Measurements from ENCODE around the gene LASP1. TPM values are rescaled to one million over a fixed set of nuclear protein-coding genes. Genes with fewer than 3 reads are reported as not detected.
A peak's percentile ranks its signal among the peaks of the same experiment; 100 is the strongest.

The LASP1 gene
- total RNA-seq, 1 experiment from 2014 or later, result 78.3 TPM

- DNase-seq (ENCODE audit: low spot score), result peak; percentile 28
- Histone ChIP-seq H3K27me3 (replicated peaks; ENCODE audit: insufficient read depth, low read depth, low read length, poor library complexity) (no peaks in the 10 kb centered on the region), H3K4me1 (ENCODE audit: insufficient read depth, low read length, poor library complexity, severe bottlenecking) (peaks cover 34% of the 10 kb centered on the region), H3K27ac (ENCODE audit: low read depth, low read length, poor library complexity, severe bottlenecking) (peak overlapping the region; percentile 47), H3K9me3 (ENCODE audit: low read depth, low read length, poor library complexity, severe bottlenecking) (no peaks in the 10 kb centered on the region), H3K4me3 (ENCODE audit: low read depth, low read length, poor library complexity, severe bottlenecking) (peak overlapping the region; percentile 89), H3K36me3 (ENCODE audit: insufficient read depth, low read length, poor library complexity, severe bottlenecking) (no peaks in the 10 kb centered on the region)
- TF ChIP-seq, protein P1, sequence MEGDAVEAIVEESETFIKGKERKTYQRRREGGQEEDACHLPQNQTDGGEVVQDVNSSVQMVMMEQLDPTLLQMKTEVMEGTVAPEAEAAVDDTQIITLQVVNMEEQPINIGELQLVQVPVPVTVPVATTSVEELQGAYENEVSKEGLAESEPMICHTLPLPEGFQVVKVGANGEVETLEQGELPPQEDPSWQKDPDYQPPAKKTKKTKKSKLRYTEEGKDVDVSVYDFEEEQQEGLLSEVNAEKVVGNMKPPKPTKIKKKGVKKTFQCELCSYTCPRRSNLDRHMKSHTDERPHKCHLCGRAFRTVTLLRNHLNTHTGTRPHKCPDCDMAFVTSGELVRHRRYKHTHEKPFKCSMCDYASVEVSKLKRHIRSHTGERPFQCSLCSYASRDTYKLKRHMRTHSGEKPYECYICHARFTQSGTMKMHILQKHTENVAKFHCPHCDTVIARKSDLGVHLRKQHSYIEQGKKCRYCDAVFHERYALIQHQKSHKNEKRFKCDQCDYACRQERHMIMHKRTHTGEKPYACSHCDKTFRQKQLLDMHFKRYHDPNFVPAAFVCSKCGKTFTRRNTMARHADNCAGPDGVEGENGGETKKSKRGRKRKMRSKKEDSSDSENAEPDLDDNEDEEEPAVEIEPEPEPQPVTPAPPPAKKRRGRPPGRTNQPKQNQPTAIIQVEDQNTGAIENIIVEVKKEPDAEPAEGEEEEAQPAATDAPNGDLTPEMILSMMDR (conservative IDR thresholded peaks at IDR 0.05; ENCODE audit: low read depth, low read length), result no peak
- TF ChIP-seq EZH2 (IDR thresholded peaks at IDR 0.05; ENCODE audit: borderline replicate concordance, low read depth, low read length, poor library complexity, severe bottlenecking), result no peak
- intact Hi-C loops (cut with micrococcal nuclease; ENCODE audit: unreplicated experiment), result no loop called here
- CTCF ChIA-PET, result interaction anchor here (0.6 kb wide), 1 partner anchor 205 kb away, joined by 5 read pairs; no protein-coding TSS in a partner anchor
- TSS peak; percentile 28 for BruUV-seq (replicated peaks)
- POLR2A ChIA-PET (ENCODE audit: low non-redundant PET), result interaction anchor here (1.1 kb wide), 1 partner anchor 18 kb away, joined by 4 read pairs; the partner anchor contains the start of gene RPL23
These were observed 1.6 kb downstream of the LASP1 start for GRCh38 chr17:38871247-38872015.

DNA sequence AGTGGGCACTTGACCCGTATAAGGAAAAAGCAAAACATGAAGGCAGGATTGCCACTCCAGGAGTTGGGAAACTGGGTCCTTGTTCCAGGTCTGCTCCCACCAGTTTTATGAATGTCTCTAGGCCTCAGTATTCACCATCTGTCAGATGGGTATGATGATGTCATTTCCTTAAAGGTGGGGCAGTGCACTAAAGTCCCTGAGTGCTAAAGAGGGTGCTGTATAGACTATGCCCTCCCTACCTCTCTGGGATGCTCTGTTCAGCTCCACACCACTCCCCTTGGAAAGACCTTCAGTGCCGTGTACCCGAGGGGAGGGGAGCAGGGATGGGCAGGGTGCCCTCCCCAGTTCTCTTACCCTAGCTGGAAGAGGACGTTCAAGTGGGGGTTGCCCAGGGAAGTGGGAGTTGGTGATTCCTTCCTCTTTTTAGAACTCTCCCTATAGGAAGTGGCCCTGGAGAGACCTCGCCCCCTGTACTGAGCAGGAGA, 2.2 kb downstream of the LASP1 start:
- no peak overlapping the region for H3K27ac ChIP-seq (ENCODE audit: low read depth, low read length, poor library complexity, severe bottlenecking)
- H3K36me3 ChIP-seq (ENCODE audit: insufficient read depth, low read length, poor library complexity, severe bottlenecking), result no peaks in the 10 kb centered on the region
- TF ChIP-seq, protein P1 (conservative IDR thresholded peaks at IDR 0.05; ENCODE audit: low read depth, low read length), result no peak
- TF ChIP-seq EZH2 (IDR thresholded peaks at IDR 0.05; ENCODE audit: borderline replicate concordance, low read depth, low read length, poor library complexity, severe bottlenecking), result no peak
- no peaks in the 10 kb centered on the region for H3K9me3 ChIP-seq (ENCODE audit: low read depth, low read length, poor library complexity, severe bottlenecking)
- ChIA-PET POLR2A (ENCODE audit: low non-redundant PET) (no interaction called here), CTCF (no interaction called here)
- no peak for DNase-seq (ENCODE audit: low spot score)
- peak overlapping the region; percentile 89 for H3K4me3 ChIP-seq (ENCODE audit: low read depth, low read length, poor library complexity, severe bottlenecking)
- intact Hi-C loops (cut with micrococcal nuclease; ENCODE audit: unreplicated experiment), result no loop called here
- H3K4me1 ChIP-seq (ENCODE audit: insufficient read depth, low read length, poor library complexity, severe bottlenecking), result peaks cover 35% of the 10 kb centered on the region
- H3K27me3 ChIP-seq (replicated peaks; ENCODE audit: insufficient read depth, low read depth, low read length, poor library complexity), result no peaks in the 10 kb centered on the region
- no TSS peak for BruUV-seq (replicated peaks)

- intact Hi-C loops (cut with micrococcal nuclease; ENCODE audit: unreplicated experiment), result no loop called here
- ChIA-PET POLR2A (ENCODE audit: low non-redundant PET) (no interaction called here), CTCF (no interaction called here)
- no peak for DNase-seq (ENCODE audit: low spot score)
- Histone ChIP-seq H3K9me3 (ENCODE audit: low read depth, low read length, poor library complexity, severe bottlenecking) (no peaks in the 10 kb centered on the region), H3K27me3 (replicated peaks; ENCODE audit: insufficient read depth, low read depth, low read length, poor library complexity) (no peaks in the 10 kb centered on the region), H3K36me3 (ENCODE audit: insufficient read depth, low read length, poor library complexity, severe bottlenecking) (no peaks in the 10 kb centered on the region), H3K27ac (ENCODE audit: low read depth, low read length, poor library complexity, severe bottlenecking) (peak overlapping the region; percentile 37), H3K4me1 (ENCODE audit: insufficient read depth, low read length, poor library complexity, severe bottlenecking) (peaks cover 43% of the 10 kb centered on the region), H3K4me3 (ENCODE audit: low read depth, low read length, poor library complexity, severe bottlenecking) (no peak overlapping the region)
- no peak for TF ChIP-seq EZH2 (IDR thresholded peaks at IDR 0.05; ENCODE audit: borderline replicate concordance, low read depth, low read length, poor library complexity, severe bottlenecking)
- TF ChIP-seq, protein P1 (conservative IDR thresholded peaks at IDR 0.05; ENCODE audit: low read depth, low read length), result no peak
- no TSS peak for BruUV-seq (replicated peaks)
These were observed 3.0 kb downstream of the LASP1 start for GRCh38 chr17:38872671-38873385.
